GM18907 (cell line): ENCODE results near the gene GABBR2.

Source experiments
- ATAC-seq: cut with Tn5 transposase; IDR thresholded peaks from one replicate; pipeline ENCODE4 v1.9.1; 2021; ENCODE audit warnings: mild to moderate bottlenecking, moderate library complexity; ENCODE audit not compliant: unreplicated experiment

The GABBR2 gene

DNA sequence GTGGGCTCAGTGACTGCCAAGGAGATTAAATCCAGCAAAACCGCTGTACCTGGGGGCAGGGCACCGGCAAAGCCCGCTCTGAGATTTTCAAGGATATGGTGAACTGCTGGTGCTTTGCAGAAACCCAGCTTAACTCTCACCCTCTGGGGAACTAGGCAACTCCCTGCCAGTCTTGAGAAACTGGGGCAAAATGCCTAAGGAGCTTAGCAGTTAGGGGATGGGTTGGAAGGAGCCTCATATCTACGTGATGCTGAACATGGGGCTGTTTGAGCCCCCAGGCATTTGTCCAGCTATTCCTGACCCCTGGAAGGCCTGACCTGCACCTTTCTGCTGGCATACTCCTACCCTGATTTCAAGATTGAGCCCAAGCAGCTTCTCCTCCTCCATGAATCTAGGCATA is 344.6 kb downstream of the GABBR2 start:
- no peak for ATAC-seq

DNA sequence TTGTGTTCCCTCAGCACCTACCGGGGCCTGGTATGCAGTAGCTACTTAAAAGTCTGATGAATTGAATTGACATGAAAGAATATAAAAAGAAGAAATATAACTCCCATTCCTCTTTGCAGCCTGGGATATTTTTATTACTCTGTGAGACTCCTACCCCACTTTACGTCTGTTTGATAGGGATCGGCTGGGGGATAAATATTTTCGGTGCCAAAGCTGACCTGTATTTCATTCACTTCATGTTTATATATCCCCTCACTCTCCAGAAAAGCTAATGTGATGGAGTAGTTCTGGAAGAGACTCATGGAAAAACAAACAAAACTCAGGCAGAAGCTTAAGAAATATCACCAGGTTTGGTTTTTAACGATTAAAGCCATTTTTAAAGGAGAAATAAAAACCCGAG is 345.1 kb downstream of the GABBR2 start:
- ATAC-seq, result no peak

DNA sequence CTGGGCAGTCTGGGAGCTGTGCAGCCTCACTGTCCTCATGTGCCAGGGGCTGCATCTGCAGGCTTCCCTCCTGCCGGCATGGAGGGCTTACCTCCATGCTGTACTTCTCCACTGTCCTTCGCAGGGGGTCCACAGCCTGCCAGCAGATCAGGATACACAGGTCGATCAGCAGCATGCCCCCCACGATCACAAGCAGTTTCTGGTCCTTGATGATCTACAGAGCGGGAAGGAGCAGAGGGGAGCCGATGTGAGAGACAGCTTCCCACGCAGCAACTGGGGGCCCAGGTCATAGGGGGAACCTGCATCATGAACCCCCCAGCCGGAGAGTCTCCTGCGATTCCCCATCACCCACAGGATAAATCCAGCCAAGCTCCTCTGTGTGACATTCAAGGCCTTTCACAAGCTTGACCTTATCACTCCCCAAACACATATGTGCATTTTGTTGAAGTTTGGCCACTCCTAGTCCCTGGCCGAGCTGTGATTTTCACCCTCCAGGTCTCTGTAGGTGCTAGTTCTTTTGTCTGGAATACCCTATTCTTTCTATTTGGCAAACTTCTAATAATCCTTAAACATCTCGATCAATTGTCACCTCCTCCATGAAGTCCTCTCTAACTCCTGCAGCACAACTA is 346.0 kb downstream of the GABBR2 start:
- ATAC-seq, result no peak

DNA sequence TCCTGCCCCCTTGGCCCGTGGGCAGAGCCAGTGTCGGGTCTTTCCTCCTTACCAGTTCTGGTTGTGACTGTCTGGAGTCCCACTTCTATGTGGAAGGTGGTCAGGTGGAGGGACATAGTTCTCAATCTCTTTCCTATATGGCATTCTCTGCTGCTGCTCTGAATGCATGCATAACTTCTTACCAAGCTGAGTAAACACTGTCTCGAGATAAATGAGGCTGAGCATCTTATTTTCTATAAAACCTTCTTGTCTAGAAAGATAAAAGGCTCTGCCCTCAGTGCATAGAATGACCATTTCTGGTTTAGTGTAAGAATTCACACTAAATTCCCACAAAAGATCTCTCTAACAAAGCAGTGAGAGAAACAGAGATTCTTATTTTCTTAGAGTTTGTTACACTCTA is 347.1 kb downstream of the GABBR2 start:
- ATAC-seq, result no peak

DNA sequence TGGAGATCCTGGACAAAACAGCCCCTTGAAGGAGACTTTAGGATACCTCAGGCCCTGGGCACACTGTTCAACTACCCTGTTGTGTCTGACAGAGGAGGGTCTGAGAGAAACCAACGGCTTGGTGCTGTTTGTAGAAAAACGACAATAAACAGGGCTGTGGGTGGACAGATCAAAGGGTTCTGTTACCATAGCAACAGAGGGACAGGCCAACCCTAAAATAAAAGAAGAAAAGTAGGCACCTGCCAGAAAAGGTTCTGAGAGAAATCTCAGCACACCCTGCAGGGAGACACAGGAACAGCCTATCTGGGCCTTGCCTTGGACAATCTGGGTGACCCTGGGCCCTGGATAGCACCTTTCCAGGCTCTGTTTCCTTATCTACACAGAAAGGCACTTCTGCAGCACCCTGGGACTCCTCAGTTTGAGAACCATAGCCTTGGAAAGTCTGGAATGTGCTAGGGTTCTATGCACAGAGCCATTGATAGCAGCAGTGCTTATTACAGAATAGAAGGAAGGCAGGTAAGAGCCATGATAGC is 348.5 kb downstream of the GABBR2 start:
- ATAC-seq, result no peak

DNA sequence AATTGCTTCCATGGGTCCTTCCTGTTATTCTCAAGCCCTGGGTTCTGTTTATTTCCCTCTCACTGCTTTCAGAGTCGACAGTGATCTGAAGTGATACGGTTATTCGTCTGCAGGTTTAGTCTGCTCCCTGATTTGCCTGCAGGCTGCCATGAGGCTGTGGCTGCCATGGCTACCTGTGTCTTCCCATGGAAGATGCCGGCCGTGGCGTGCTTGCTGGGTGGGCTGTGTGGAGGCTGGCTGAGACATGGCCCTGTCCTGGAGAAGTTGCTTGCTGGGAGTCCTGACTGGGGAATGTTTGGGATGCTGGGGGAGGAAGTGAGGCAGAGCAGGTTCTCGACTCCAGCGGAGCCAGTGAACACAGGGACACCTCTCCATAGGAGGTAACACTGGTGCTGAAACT is 349.2 kb downstream of the GABBR2 start:
- ATAC-seq, result no peak

DNA sequence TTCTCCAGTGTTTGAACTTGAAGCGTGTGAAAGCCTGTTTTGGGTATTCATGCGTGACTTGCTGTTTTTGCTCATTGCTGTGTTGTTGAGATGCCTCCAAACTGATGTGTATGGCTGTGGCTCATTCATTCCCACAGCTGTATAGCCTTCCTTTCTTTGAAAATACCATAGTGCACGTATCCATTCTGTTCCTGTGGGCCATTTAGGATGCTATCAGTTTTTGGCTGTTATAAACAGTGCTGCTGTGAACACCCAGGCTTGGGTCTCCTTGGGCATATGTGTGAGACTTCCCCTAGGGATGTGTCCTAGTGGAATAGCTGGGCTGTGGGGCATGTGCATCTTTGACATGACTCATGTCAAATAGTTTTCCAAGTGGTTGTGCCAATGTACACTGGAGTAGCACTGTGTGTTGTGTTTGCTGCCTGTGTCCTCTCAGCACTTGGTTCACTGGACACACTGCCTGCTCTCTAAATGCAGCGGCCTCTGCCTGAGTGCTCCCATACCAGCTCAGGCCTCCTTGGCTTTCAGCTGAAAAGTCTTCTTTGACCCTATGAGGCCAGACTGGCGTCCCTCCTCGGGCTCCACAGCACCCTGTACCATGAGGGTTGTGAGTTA is 350.7 kb downstream of the GABBR2 start:
- ATAC-seq, result no peak

DNA sequence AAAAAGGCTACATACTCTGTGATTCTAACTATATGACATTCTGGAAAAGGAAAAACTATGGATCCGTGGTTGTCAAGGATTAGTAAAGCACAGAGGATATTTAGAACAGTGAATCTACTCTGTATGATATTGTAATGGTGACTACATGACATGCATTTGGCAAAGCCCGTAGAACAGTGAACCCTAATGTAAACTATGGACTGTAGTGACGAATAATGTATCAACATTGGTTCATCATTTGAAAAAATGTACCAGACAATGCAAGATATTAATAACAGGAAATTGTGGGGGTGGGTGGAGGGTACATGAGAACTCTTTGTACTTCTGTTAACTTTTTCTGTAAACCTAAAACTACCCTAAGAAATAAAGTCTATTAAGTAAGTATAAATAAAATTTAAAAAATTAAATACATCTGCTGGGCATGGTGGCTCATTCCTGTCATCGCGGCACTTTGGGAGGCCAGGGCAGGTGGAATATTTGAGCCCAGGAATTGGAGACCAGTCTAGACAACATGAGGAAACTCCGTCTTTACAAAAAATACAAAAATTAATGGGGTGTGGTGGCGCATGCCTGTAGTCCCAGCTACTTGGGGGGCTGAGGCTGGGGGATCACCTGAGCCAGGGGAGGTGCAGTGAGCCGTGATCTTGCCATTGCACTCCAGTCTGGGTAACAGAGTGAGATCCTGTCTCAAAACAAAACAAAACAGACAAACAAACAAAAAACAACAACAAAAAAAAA is 351.6 kb downstream of the GABBR2 start:
- no peak for ATAC-seq

DNA sequence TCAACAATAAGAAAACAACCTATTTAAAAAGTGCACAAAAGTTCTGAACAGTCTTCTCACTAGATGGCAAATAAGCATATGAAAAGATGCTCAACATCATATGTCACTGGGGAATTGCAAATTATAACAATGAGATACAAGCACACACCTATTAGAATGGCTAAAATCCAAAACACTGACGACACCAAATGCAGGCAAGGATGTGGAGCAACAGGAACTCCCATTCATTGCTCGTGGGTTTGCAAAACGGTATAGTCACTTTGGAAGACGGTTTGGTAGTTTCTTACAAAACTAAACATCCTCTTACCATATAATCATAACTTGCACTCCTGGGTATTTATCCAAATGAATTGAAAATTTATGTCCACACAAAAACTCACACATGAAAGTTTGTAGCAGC is 352.4 kb downstream of the GABBR2 start:
- ATAC-seq, result no peak

DNA sequence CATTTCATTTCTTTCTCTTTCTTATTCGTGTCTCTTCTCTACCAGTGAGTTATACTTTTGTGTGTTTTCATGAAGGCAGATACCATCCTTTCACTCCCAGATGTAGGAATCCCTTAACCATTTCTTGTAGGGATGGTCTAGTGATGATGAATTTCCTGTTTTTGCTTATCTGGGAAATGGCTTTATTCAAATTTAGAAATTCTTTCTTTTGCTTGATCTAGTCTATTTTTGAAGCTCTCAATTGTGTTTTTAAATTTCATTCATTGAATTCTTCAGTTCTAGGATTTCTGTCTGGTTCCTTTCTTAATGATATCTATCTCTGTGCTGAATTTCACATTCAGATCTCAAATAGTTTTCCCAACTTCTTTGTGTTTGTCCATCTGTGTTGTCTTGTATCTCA is 357.4 kb downstream of the GABBR2 start:
- no peak for ATAC-seq

DNA sequence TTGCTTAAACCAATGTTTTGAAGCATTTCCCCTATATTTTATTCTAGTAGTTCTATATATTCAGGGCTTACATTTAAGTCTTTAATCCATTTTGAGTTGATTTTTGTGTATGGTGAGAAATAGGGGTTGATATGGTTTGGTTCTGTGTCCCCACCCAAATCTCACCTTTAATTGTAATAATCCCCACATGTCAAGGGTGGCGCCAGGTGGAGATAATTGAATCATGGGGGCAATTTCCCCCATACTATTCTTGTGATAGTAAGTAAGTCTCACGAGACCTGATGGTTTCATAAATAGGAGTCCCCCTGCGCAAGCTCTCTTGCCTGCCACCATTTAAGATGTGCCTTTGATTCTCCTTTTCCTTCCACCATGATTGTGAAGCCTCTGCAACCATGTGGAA is 361.1 kb downstream of the GABBR2 start:
- no peak for ATAC-seq

DNA sequence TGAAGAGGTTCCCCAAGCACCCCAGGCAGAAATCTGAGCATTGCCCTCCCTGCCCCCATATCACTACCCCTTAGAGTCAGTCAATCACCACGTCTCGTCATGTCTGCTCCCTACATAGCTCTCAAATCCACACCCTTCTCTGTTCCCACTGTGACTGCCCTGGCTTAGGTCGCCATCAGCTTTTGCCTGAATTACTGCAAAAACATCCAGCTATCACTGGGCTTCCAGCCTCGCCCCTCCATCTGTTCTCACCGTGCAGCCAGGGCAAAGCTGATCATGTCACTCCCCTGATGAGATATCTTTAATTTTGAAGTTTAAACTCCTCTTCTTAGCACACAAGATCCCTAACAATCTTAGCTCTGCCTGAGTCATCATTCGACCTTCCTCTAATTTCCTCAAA is 363.7 kb downstream of the GABBR2 start:
- no peak for ATAC-seq

DNA sequence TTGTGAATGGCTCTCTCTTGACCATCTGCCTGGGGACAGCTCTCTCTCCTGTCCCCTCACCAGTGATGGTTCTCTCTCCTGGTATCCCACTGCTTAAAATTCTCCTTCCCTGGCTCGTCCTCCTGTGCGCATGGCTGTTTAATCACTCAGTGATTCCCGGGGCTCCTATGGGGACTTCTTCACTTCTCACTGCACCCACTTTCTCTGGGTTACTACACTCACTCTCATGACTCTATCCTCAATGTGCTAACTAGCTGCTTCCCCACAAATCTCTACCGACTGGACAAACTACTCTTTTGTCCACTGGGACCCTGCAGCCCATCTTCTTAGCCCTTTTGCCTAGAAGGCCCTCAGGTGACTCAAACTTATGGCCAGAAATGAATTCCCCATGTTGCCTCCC is 364.2 kb downstream of the GABBR2 start:
- no peak for ATAC-seq

DNA sequence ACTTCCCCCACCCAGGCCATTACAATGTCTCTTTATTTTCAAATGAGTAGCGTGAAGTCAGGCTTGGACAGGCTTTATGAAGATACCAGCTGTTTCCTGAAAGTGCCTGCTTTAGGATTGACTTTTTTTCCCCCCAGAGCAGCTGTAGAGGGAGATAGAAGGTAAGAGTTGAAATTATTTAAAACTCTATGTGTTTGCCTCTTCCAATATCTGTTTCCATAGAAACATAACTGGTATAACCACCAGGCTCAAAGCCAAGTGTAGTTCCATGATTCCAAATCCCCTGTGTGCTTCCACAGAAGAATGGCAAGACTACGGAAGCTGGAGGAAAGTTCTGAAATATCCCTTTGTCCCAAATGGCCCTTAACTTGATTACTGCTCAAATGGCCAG is 365.9 kb downstream of the GABBR2 start:
- no peak for ATAC-seq

DNA sequence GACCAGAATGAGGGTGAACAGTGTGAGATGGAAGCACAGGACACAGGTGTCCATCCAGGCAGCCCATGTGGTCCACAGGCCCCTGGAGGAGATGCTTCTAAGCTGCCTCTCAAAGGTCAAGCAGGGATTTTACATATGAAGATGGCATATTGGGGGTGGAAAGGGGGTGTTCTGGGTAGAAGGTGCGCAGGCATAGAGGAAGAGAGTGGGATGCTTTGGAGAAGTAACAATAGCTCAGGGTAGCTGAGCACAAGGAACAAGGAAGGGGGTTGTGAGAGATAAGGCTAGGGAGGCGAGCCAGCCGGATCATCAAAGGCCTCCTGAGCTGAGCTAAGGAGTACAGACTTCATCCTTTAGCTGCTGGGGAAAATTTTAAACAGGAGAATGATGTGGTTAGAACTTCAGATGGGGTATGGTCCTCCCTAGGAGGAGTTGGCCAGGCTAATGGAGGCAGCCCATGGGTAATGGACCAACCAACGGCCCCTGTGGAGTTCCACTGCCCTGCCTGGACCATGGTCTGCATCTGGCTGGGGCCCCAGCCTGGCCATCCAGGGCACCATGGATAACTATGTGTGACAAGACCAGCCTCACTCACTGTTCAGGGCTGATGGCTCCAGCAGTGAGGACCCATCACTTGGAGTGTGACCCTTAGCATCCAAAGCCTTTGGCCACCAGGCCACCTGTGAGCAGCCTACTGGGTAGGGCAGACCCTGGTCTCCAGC is 366.5 kb downstream of the GABBR2 start:
- ATAC-seq, result no peak

DNA sequence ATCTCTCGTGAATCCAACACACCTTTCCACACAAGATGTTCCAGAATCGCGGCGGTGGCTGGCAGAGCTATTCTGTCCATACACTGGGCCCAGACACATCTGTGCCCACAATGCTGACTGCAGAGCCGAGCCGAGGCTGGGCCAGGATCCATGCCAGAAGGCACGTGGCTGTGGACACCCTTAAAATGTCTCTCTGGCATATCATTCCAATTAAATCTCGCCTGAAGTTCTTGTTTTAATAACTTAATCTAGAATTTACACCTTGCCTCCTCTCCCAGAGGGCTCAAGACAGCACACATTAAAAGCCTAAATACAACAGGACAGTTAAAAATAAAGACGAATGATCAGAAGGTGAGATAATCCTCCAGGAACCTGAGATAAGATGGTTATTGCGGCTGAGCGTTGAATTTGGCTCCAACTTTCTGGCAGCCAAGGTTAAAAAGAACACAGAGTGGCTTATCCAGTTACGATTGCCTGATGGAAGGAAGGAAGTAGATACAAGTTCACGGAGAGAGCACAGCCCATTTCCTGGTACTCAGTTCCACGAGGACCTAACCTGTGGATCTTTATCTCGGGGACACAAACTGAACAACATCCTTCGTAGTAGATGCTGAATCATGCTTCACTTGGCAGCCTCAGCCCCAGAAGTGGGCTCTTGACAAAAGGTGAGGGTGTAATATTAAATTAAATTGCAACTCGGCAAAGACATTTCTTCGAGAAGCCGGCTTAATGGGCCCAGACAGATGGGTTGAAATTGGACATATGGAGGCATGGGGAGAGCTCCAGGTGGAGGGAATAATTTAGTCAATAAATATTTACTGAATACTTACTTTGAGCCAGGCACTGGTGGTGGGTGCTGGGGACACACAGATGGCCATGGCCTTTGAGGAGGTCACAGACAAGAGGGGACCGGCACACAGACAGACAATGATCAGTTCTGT is 367.3 kb downstream of the GABBR2 start:
- no peak for ATAC-seq

DNA sequence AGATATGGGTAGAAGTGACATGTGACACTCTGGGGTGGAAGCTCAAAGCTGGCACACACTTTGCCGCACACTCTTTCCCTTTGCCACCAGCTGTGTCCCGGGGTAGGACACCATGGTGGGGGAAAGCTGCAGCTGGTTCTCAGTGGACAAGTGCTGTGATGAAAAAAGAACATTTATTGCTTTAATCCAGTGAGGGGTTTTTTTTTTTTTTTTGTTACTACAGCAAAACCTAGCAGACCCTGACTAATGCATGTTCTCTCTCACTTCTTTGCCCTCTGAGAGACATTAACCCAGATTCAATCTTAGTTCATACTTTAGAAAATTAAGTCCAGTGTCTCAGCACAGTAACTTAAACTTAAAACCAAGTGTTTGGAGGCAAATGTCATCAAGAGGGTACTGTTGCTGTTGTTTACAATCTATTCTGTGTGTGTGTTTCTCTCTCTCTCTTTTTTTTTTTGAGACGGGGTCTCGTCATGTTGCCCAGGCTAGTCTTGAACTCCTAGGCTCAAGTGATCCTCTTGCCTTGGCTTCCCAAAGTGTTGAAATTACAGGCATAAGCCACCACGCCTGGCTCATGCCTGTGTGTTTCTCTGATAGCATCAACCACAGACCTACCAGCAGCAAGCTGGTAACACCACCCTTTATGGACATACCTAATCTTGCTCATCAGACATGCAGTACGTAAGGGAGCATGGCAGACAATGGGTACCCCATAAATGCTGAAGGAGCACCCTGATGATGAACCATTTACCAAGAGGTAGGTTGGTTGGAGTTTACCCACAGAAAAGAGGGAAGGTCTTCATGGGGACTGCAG is 368.5 kb downstream of the GABBR2 start:
- no peak for ATAC-seq

DNA sequence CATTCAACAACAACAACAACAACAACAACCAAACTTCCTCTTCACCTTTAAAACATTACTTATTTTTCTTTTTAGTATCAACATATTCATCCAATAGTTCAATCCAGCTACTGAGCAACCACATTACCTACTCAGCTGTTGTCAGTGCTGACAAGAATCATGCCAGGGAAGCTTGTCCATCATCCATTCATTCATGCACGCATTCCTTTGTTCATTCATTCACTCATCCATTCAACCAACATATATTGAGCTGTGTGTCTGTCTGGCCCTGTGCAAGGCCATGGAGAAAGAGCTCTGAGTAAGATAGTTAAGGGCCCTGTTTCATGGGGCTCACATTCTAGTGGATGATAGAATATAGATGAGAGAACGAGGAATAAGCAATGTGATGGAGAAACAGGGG is 373.1 kb downstream of the GABBR2 start:
- no peak for ATAC-seq

DNA sequence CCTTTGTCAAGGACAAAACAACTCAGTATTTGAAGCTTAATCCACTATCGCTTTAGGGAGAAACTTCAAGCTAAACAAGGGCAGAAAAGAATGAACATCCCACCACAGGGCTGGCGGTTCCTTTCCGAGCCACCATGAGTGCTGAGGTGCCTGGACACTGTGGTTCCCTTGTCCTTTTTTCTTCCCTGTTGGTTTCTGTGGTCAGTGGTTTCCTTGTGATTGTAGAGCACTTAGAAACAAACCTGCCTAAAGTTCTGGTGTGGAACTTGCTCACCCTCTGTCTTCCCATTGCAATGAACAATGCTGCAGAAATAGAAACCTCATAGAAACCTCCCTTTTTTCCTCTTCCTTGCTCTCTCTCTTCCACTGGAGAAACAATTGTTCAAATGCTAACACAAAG is 373.9 kb downstream of the GABBR2 start:
- ATAC-seq, result no peak
